GDM1 (cell line): ENCODE results near the gene FARS2.

Source experiments
- DNase-seq: peaks from one replicate; lab custom pipeline; 2025; lab: John Stamatoyannopoulos, UW

The FARS2 gene

DNA sequence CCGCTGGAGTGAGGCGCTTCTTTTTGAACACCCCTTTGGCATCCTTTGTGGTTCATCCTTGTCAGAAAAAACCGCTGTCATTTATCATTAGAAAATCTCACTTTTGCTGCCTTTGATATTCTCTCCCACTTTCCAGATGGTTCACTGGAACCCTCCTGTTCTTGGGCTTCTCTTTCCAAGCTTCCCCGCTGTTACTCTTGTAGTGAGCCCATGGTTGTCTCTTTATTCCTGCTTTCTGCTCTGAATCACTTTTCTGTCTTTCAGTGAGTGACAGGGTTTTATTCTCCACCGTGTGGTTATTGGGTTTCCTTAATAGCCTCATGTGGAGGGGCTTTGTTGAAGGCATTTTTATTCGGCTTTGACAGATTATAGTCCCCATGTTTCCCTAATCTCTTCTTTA is 117.0 kb downstream of the FARS2 start:
- DNase-seq: no peak

DNA sequence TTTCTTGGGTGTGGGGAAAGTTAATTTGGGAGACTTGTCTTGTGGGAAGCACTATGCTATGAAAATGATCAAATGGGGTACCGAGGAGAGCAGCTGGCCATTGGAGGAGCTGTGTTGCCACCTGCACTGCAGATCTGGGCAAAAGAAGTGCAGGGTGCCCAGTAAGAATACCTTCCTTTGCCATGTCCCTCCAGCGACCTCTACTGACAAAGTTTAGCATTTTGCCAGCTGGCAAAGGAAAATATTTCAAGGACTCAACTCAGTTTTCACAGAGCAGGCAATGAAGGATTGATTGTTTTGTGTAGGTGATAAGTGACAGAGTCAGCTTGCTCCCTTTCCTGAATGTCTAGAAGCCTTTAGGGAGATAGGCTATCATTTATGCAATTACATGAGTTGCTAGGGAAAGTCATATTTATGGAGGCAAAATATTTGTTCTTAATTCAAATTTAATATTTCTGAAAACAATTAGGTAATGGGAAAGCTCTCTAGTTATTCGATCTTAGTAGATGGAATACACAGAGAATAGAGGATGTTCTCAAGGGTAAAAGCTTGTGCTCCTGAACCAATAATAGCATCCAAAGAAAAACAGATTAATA is 118.4 kb downstream of the FARS2 start:
- DNase-seq: peak; percentile 25

DNA sequence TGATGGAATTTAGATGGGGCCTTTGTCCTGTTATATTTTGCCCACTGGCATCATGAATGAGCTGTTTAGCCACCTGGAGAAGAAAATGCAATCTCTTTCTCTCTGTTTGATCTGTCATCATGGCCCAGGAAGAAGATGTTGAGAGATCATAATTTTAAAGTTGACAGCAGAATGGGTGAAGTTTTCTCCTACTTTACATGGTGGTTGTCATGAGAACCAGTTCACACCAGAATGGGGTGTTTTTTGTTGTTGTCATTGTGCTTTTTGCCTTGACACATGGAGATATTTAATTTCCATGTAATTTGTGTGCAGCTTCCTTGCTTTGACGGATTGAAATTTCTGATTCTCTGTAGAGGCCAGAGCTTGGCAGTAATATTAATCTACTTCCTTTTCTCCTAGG is 122.5 kb downstream of the FARS2 start:
- DNase-seq: no peak

DNA sequence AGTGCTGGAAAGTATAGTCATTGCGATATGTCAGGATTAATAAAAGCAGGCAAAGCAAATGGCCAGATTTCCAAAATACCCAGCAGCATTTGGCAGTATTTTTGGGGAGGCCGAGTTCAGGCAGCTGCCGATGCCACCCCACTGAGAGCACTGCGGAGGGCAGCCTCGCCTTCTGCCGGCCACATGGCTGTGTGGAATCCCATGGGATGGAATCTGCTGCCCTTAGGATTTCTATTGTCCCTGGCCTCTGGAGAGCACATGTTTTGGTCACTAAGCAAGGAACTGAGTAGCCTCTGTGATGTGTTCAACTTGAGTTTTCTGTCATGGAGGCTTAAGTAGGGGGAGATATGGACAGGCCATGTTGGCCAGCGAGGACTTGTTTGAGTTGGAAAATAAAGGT is 123.0 kb downstream of the FARS2 start:
- DNase-seq: no peak

GRCh38 chr6:5388326-5388725 is 127.0 kb downstream of the FARS2 start:
- DNase-seq: no peak

DNA sequence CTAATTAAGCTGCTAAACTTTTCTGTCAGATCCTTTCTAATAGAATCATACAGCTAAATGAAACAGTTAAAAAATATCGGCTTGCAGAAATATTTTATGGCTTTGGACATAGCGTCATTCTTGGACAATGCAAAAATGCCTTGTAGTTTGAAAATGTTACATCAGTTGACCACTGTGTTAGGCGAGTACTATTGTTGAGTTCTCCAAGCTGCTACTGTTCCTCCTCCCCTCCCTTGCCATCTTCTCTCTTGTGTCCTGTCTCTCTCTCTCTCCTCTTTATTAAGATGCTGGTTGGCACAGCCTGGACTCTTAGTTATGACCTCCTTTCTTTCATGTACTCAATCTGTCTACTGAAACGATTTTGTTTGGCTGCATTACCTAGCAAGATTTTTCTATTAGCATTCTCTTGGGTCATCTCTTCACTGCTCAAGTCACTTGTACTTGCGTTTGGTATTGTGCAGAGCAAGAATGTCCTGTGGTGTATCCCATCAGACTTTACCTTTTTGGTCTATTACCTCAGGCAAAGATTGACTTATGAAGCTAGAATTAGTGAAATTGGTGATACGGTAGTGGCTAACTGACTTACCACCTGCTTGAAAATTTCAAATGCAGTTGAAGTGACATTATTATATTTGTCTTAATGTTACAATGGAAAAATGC is 127.9 kb downstream of the FARS2 start:
- DNase-seq: no peak

- DNase-seq: no peak
Measured at GRCh38 chr6:5390177-5390576, 128.9 kb downstream of the FARS2 start.

DNA sequence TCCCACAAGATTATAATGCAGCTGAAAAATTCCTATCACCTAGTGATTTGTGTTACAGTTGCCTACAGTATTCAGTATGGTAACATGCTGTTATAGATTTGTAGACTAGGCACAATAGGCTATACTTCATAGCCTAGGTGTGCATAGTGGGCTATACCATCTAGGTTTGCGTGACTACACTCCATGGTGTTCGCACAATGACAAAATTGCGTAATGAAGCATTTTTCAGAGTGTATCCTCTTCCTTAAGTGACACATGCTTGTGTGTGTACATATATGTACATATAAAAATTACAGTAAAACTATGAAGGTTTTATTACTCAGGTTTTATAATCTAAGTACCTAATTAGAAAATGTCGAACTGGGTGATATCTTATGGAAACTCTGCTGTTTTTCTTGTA is 133.0 kb downstream of the FARS2 start:
- DNase-seq: no peak

DNA sequence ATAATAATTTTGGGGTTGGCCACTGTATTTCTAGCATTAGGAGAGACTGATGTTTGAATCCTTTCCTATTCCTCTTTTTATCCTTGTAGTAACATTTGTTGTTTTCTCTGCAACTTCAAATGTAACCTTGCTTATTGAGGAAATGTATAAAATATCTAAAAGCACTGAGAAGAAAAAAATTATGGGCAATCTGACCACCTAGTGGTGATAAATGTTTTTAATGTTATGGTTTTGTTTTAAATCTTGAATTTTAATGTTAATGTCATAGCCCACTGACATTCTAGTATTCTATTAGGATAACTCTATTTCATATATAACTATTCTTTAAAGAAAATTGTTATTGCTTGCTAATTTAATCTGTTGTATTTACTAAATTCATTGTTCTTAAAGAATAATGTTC is 134.4 kb downstream of the FARS2 start:
- no peak for DNase-seq

- DNase-seq: peak; percentile 45
Measured at GRCh38 chr6:5398530-5398929, 137.2 kb downstream of the FARS2 start.

DNA sequence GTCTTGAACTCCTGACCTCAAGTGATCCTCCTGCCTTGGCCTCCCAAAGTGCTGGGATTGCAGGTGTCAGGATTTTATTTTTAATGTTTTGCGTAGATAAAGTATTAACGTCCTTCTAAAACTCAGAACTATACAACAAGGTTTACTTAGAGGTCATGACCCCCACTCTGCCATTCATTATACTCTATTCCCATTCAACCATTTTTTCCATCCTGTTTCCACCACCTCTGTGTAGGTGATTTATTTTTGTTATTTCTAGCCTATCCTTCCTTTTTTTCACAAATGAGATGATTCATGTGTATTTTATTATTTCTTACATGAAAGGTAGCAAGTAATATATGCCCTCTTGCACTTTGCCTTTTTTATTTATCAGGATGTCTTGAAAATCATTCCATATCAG is 138.1 kb downstream of the FARS2 start:
- no peak for DNase-seq

- no peak for DNase-seq
Measured at GRCh38 chr6:5401845-5402738, 140.8 kb downstream of the FARS2 start.

DNA sequence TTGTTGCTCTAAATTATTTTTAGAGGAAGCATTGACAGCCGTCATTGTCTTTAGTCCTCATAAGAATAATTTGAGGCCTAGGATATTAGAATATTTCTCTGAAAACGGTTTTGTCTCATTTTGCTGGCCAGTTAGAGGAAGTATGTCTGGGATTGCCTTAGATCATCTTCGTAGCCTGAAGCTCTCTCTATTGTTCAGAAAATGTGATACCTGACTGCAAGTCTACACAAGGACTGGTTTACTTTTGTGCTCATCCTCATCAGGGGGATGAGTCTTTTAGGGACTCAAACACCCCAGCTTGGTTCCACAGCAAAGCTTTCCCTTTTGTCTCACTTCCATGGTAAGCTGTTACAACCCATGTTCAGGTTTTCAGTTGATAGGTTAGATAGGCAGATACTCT is 141.8 kb downstream of the FARS2 start:
- DNase-seq: no peak

GRCh38 chr6:5403609-5404008 is 142.3 kb downstream of the FARS2 start:
- no peak for DNase-seq

DNA sequence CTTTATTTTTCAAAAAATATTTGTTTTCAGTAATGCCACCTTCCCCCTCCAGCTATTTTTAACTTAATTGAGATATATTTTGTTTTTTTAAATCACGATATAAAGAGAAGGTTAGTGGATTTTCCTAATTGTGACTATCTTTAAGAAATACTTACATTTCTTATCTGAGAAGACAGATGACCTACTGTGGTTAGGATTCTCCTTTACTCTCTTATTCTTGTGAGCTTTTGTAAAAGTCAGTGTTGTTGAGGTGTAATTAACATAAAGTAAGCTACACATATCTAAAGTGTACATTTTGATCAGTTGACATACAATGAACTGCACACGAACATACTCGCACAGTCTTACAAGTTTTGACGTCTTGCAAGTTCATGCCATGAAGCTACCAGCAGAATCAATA is 144.7 kb downstream of the FARS2 start:
- DNase-seq: no peak

GRCh38 chr6:5411414-5411813 is 150.1 kb downstream of the FARS2 start:
- DNase-seq: no peak

DNA sequence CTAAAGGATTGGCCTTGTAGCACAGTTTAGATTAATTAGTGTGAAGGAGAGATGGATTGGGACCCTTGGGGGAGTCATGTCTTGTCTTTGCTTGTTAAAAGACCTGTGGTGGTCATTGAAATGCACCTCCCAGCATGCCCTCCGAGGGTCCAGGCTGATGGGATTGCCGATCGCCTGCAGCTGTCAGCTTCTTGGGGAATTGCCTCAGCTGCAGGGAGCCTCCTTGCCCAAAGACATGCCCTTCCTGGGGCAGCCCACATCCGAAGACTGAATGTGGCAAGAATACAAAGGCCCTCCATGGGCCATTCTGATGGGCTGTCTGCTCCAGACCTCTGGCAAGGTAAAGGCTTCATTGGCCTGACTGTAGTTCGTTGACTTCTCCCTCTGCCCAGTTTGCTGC is 150.7 kb downstream of the FARS2 start:
- DNase-seq: no peak

DNA sequence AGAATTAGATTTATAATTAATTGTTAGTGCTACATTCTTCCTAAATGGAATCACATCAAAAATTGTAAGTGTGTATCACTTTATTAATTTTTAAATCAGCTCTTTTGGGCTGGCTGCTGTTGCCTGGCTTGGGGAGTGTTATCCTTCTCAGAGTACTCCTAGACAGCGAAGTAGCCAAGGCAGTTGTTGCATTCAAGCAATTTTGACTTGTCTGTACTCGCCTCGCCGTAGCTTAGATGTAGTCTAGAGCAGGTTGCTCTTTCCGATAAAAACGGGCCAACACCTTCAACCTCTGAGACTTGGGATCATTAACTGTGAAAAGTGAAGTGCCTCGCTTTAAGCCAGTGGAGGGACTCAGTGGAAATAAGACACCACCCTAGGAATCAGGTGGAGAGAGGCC is 151.3 kb downstream of the FARS2 start:
- DNase-seq: no peak

GRCh38 chr6:5416250-5416649 is 154.9 kb downstream of the FARS2 start:
- DNase-seq: no peak

DNA sequence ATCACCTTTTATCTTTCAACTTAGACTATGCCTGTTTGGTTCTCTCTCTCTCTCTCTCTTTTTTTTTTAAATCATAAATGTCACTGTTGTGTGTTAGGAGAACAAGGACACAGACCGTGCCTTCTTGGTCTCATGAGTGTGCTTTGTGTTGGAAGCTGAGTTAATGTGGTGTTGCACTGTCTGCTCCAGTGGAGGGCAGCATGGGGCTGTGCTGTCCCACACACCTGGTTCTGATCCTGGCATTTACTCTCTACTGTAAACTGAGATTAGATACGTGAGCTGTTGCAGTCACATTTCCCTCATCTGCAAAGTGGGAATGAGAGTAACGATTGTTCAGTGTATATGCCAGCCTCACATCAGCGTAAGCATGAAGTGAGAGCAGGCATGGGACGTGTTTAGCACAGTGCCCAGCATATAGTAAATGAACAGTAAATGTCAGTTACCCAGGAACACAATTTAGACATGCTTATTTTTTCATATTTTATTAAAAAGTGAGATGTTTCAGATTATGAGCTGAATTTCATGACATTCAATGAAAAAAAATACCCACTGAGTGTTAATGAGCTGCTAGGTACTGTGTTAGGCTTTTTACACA is 161.1 kb downstream of the FARS2 start:
- DNase-seq: no peak

GRCh38 chr6:5423251-5423650 is 161.9 kb downstream of the FARS2 start:
- no peak for DNase-seq

- no peak for DNase-seq
Measured at GRCh38 chr6:5424726-5425125, 163.4 kb downstream of the FARS2 start.

- no peak for DNase-seq
Measured at GRCh38 chr6:5425267-5425666, 164.0 kb downstream of the FARS2 start.
